PC-9 (cell line): ENCODE data around the gene LIPM.

Experiments
- EZH2 ChIP-seq: fragments of 200-600 bp; sonication (generic); IDR thresholded peaks from 2 replicates; pipeline ENCODE4 v1.8.0; 2017; ENCODE audit warnings: antibody characterized with exemption, low read depth
- TF ChIP-seq, protein P1 (sequence below): fragments of 200-600 bp; sonication (generic); conservative IDR thresholded peaks from 2 replicates; pipeline ENCODE4 v1.6.1; 2017; ENCODE audit warnings: mixed run types, antibody characterized with exemption, mild to moderate bottlenecking, moderate library complexity

DNA sequence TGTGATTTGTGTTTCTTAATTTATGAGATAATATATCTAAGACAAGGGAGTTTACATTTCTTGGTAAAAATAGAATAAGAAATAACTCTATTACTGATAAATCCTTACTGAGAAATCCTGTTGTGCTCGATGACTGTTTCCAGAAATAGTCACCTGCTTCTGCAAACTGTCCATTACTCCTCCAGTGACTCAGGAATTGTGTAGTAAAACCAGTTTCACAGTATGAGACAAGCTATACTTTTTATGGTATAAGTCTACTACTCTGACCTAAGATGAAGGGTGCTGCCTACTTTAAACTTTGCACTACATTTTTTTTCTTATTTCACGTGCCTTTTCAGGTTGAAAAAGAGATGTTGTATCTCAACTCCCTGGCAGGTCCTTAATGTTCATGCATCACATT, 56.0 kb downstream of the LIPM start:
- TF ChIP-seq, protein P1, sequence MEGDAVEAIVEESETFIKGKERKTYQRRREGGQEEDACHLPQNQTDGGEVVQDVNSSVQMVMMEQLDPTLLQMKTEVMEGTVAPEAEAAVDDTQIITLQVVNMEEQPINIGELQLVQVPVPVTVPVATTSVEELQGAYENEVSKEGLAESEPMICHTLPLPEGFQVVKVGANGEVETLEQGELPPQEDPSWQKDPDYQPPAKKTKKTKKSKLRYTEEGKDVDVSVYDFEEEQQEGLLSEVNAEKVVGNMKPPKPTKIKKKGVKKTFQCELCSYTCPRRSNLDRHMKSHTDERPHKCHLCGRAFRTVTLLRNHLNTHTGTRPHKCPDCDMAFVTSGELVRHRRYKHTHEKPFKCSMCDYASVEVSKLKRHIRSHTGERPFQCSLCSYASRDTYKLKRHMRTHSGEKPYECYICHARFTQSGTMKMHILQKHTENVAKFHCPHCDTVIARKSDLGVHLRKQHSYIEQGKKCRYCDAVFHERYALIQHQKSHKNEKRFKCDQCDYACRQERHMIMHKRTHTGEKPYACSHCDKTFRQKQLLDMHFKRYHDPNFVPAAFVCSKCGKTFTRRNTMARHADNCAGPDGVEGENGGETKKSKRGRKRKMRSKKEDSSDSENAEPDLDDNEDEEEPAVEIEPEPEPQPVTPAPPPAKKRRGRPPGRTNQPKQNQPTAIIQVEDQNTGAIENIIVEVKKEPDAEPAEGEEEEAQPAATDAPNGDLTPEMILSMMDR: no peak
- TF ChIP-seq EZH2: no peak
